Measurements from ENCODE around the gene TMEM33. TPM values are rescaled to one million over a fixed set of nuclear protein-coding genes. Genes with fewer than 3 reads are reported as not detected.
"Not testable (repeated sequence)": the region's sequence is repeated elsewhere in the genome, so short reads cannot be mapped to it uniquely, and the experiment has no call there.

The TMEM33 gene
- total RNA-seq, 1 donor from 2014 or later, result 44.4 TPM

DNA sequence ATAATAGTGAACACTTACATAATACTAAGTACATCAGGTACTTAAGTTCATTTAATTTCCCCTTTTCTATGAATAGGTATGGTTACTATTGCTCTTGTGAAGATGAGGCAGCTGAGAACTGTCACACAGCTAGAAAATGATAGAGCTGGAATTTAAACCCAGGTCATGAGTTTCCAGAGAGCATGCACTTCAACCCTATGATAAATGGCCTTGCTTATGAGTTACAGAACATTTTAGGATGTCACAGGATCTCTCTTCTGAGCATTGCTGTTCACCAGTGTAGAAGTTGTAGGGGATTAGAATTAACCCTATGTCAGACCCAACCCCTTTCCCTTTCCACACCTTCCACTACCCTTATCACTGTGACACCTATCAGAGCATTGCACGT lies 46.5 kb upstream of the TMEM33 start:
- TF ChIP-seq POLR2AphosphoS5 (IDR thresholded peaks at IDR 0.05; ENCODE audit: insufficient read depth in 1 of 2, low read depth in 1 of 2), result no peak
- TF ChIP-seq POLR2A (IDR thresholded peaks at IDR 0.05), result no peak
- TF ChIP-seq, protein P1, sequence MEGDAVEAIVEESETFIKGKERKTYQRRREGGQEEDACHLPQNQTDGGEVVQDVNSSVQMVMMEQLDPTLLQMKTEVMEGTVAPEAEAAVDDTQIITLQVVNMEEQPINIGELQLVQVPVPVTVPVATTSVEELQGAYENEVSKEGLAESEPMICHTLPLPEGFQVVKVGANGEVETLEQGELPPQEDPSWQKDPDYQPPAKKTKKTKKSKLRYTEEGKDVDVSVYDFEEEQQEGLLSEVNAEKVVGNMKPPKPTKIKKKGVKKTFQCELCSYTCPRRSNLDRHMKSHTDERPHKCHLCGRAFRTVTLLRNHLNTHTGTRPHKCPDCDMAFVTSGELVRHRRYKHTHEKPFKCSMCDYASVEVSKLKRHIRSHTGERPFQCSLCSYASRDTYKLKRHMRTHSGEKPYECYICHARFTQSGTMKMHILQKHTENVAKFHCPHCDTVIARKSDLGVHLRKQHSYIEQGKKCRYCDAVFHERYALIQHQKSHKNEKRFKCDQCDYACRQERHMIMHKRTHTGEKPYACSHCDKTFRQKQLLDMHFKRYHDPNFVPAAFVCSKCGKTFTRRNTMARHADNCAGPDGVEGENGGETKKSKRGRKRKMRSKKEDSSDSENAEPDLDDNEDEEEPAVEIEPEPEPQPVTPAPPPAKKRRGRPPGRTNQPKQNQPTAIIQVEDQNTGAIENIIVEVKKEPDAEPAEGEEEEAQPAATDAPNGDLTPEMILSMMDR (IDR thresholded peaks at IDR 0.05), result no peak
- H3K36me3 ChIP-seq, result no peaks in the 10 kb centered on the region
- H3K27me3 ChIP-seq, result no peaks in the 10 kb centered on the region
- H3K27ac ChIP-seq, result no peak overlapping the region
- no peaks in the 10 kb centered on the region for H3K9me3 ChIP-seq
- no peak overlapping the region for H3K4me3 ChIP-seq
- H3K4me1 ChIP-seq, result no peaks in the 10 kb centered on the region
- no peak for DNase-seq (ENCODE audit: extremely low spot score in 2 of 2)
- intact Hi-C loops (cut with DNase I), result loop anchor here (10.0 kb wide), 1 partner anchor 194 kb away; no protein-coding TSS in a partner anchor

DNA sequence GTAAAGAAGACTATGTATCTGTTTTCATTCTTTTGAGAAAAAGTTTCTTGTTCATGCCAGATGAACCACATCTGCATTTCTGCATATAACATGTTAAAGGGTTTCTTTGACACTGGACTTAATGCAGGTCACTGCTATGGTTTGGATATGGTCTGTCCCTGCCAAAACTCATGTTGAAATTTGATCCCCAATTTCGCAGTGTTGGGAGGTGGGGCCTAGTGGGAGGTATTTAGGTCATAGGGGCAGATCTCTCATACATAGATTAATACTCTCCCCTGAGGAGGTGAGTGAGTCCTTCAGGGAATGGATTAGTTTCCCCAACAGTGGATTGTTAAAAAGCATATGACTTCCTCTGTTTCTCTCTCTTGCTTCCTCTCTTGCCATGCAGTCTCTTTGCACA lies 45.9 kb upstream of the TMEM33 start:
- Histone ChIP-seq H3K27me3 (no peaks in the 10 kb centered on the region), H3K27ac (no peak overlapping the region), H3K4me1 (no peaks in the 10 kb centered on the region), H3K9me3 (no peaks in the 10 kb centered on the region), H3K36me3 (no peaks in the 10 kb centered on the region), H3K4me3 (no peak overlapping the region)
- intact Hi-C loops (cut with DNase I), result loop anchor here (10.0 kb wide), 1 partner anchor 195 kb away; no protein-coding TSS in a partner anchor
- DNase-seq (ENCODE audit: extremely low spot score in 2 of 2), result no peak
- TF ChIP-seq POLR2AphosphoS5 (IDR thresholded peaks at IDR 0.05; ENCODE audit: insufficient read depth in 1 of 2, low read depth in 1 of 2), result no peak
- TF ChIP-seq, protein P1 (IDR thresholded peaks at IDR 0.05), result no peak
- no peak for TF ChIP-seq POLR2A (IDR thresholded peaks at IDR 0.05)

DNA sequence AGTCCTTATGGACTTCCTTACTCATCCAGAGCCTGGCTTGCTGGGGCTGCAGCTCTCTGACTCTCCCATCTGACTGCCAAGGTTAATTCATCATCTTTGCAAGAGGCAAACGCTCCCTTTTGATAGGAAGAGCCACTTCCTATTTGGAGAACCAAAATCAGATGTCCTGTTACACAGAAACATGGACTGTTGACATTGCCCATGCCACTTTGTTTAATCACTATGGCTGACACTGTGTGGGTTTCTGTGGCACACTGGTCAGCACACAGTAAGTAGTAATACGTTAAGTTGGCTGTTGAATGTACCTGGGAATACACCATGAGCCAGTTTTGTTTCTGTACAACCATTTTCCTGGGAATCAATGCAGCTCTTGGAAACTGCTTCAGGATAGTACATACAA lies 45.1 kb upstream of the TMEM33 start:
- no peak for DNase-seq (ENCODE audit: extremely low spot score in 2 of 2)
- TF ChIP-seq POLR2A (IDR thresholded peaks at IDR 0.05) (no peak), POLR2AphosphoS5 (IDR thresholded peaks at IDR 0.05; ENCODE audit: insufficient read depth in 1 of 2, low read depth in 1 of 2) (no peak)
- TF ChIP-seq, protein P1 (IDR thresholded peaks at IDR 0.05), result no peak

DNA sequence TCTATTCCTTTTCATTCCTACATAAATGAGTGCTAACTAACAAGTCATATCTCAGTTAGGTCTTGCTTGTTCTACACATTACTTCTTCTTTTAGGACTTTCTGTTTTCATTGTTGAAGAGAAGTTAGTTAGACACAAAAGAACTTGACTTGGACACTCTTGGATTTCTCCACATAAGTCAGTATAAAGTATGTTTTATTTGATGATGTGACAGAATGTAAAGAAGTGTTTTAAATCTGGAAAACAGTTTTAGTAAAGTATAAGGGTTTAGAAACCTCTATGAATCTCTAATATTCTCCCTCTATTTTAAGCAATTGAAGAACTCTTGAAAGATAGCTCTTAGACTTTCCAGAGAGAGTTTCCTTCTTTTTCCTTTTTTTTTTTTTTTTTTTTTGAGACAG lies 38.6 kb upstream of the TMEM33 start:
- H3K27me3 ChIP-seq, result no peaks in the 10 kb centered on the region
- no peak for DNase-seq (ENCODE audit: extremely low spot score in 2 of 2)
- H3K27ac ChIP-seq, result no peak overlapping the region
- no peaks in the 10 kb centered on the region for H3K4me1 ChIP-seq
- no peak for TF ChIP-seq POLR2AphosphoS5 (IDR thresholded peaks at IDR 0.05; ENCODE audit: insufficient read depth in 1 of 2, low read depth in 1 of 2)
- TF ChIP-seq, protein P1 (IDR thresholded peaks at IDR 0.05), result no peak
- TF ChIP-seq POLR2A (IDR thresholded peaks at IDR 0.05), result no peak
- intact Hi-C loops (cut with DNase I), result no loop called here
- no peak overlapping the region for H3K4me3 ChIP-seq
- H3K9me3 ChIP-seq, result no peaks in the 10 kb centered on the region
- no peaks in the 10 kb centered on the region for H3K36me3 ChIP-seq

More for the DNA sequence above, 45.1 kb upstream of the TMEM33 start:
- Histone ChIP-seq H3K27ac (no peak overlapping the region), H3K4me1 (no peaks in the 10 kb centered on the region), H3K9me3 (no peaks in the 10 kb centered on the region), H3K27me3 (no peaks in the 10 kb centered on the region), H3K36me3 (no peaks in the 10 kb centered on the region), H3K4me3 (no peak overlapping the region)
- intact Hi-C loops (cut with DNase I), result no loop called here

- intact Hi-C loops (cut with DNase I), result no loop called here
These were observed 37.5 kb upstream of the TMEM33 start for GRCh38 chr4:41897698-41898097.

DNA sequence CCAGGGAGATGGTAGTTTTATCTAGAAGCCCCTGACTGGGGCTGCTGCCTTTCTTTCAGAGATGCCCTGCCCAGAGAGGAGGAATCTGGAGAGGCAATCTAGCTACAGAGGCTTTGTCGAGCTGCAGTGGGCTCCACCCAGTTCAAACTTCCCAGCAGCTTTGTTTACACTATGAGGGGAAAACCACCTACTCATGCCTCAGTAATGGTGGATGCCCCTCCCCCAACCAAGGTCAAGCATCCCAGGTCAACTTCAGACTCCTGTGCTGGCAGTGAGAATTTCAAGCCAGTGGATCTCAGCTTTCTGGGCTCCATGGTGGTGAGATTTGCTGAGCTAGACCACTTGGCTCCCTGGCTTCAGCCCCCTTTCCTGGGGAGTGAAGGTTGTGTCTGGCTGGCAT lies 26.1 kb upstream of the TMEM33 start:
- H3K4me1 ChIP-seq; DNase-seq (ENCODE audit: extremely low spot score in 2 of 2); H3K4me3 ChIP-seq; H3K27ac ChIP-seq; intact Hi-C loops (cut with DNase I); H3K9me3 ChIP-seq; H3K36me3 ChIP-seq; H3K27me3 ChIP-seq: not testable (repeated sequence)

More at GRCh38 chr4:41897698-41898097, 37.5 kb upstream of the TMEM33 start:
- Histone ChIP-seq H3K36me3 (no peaks in the 10 kb centered on the region), H3K27me3 (no peaks in the 10 kb centered on the region), H3K4me3 (no peak overlapping the region), H3K27ac (no peak overlapping the region), H3K4me1 (no peaks in the 10 kb centered on the region), H3K9me3 (no peaks in the 10 kb centered on the region)
- no peak for DNase-seq (ENCODE audit: extremely low spot score in 2 of 2)
- TF ChIP-seq POLR2A (IDR thresholded peaks at IDR 0.05) (no peak), POLR2AphosphoS5 (IDR thresholded peaks at IDR 0.05; ENCODE audit: insufficient read depth in 1 of 2, low read depth in 1 of 2) (no peak)
- TF ChIP-seq, protein P1 (IDR thresholded peaks at IDR 0.05), result no peak

Data from vagina (tissue), 2 donors.